Stimulated activated CD8-positive, alpha-beta memory T cell treated with anti-CD3 and anti-CD28 coated beads, Interleukin-7, amount 100 ng/mL, for 24 hours (primary cell): ENCODE measurements around the gene KCNB1.
"Not testable (repeated sequence)": the region's sequence is repeated elsewhere in the genome, so short reads cannot be mapped to it uniquely, and the experiment has no call there.

Experiments used
- DNase-seq: peaks from one replicate; pipeline ENCODE4 v3.0.0-alpha.2; 2020; ENCODE audit warnings: low read depth

KCNB1 gene

DNA sequence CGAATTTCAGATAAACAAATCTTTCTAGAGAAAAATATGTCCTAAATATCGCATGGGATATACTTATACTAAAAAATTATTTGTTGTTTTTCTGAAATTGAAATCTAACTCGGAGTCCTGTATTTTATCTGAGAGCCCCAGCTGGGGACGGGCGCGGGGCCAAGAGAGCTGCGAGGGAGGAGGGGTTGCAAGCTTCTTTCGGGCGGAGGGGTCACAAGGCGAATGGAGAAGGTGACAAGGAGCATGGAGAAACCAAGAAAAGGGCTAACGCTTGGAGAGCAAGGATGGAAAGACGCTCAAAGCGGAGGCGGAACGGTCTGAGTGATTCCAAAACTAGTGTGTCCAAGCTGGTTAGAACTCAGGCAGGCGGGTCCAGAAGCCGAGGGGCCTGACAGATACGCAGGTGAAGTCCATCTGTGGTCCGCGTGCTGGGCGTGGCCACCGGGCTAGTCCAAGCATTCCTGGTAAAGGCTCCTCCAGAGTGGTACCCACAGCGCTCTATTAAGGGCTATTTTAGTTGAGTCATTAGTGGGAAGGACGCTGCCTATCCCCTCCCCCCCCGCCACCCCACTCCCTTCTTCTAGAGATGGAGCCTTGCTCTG lies 163.2 kb downstream of the KCNB1 start:
- DNase-seq = no peak

DNA sequence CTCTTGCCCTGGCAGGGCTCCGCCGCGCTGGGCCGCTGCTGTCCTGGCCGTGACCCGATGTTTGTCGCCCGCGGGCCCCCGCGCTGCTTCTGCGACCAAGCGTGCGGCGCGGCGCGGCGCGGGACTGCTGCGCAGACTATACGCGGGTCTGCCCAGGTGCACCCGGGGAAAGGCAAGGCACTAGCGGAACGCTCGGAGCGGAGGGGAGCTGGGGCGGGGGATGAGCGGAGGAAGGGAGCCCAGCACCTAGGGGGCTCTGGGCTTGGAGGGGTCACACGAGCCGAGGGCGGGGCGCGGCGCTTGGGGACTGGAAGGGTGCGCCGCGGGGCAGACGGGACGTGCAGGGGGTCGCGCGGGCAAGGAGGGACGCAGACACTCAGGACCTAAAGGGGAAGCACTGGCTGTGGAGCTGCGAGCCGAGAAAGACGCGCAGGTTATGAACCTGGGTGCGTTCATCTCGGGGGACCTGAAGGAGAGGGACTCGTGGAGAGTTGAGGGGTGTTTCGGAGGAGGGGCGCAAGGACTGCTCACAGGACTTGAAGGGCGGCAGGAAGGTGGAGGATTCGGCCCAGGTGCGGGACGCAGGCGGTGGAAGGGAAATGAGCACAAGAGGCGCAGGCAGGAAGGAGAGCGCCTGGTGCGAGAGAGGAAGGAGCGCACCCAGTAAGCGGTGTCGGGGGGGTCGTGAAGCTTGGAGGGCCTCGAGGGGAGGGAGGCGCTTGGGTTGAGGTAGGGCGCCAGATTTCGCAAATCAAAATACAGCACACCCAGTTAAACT lies 163.8 kb downstream of the KCNB1 start:
- DNase-seq = no peak

DNA sequence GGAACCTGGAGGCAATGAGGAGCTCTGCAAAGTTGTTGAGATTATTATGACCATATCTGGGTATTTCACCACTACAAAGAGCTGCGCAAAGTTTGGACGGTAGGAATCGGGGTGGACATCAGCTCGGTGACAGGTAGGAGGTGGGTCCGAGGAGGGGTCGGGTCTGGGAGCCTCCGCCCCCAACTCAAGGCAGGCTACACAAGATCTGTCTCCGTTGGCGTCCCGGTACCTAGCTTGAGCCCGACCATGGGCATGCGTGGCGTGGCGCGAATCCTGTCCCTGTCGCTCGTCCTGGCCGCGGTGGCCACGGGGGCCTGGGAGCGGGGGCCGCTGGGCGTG lies 164.4 kb downstream of the KCNB1 start:
- DNase-seq = no peak

DNA sequence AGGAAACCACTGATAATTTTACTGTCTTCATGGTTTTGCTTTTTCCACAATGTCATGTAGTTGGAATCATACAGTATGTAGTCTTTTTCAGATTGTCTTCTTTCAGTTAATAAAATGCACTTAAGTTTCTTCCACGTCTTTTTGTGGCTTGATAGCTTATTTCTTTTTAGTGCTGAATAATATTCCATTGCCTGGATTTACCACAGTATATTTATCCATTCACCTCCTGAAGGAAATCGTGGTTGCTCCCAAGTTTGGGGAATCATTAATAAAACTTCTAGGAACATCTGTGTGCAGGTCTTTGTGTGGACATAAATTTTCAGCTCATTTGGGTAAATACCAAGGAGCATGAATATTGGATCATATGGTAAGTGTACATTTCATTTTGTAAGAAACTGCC lies 165.8 kb downstream of the KCNB1 start:
- no peak for DNase-seq

DNA sequence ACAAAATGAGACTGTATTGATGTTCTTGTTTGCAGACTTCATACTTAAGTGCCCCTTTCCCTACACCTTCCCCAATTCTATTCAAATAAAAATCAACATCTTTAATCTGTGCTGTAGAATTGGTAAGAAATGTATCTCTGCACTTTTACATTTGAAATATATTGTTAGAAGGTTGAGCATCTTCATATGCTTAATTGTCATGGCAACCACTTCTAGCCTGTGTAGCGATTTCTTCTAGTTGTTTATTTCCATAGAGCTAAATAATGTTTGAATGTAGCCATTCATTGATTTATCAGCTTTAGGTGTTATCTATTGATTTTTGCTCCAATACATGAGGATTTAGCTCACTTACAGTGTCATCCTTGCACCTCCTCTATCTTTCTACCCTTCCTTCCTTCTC lies 166.9 kb downstream of the KCNB1 start:
- no peak for DNase-seq

DNA sequence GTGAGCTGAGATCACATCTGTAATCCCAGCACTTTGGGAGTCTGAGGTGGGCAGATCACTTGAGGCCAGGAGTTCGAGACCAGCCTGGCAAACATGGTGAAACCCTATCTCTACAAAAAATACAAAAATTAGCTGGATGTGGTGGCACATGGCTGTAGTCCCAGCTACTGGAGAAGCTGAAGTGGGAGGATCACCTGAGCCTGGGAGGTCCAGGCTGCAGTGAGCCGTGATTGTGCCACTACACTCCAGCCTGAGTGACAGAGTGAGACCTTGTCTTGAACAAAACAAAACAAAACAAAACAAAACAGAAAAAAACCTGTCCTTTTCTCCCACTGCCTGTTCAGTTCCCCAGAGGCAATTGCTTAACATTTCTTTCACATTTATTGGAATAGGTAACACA lies 168.4 kb downstream of the KCNB1 start:
- not testable (repeated sequence) for DNase-seq
